K562 (cell line): ENCODE measurements around the gene SOCS6. TPM values are rescaled to one million over a fixed set of nuclear protein-coding genes. Genes with fewer than 3 reads are reported as not detected.

Experiments
- ATAC-seq: fragments of 200-7000 bp; cut with Tn5 transposase; 3 replicates; pipeline ENCODE4 v1.9.1; 2020; ENCODE audit warnings: moderate library complexity
- BruUV-seq: library from RNA; stranded (reverse); fragments of 400-500 nt; replicated peaks from 2 replicates; lab custom pipeline; 2021; lab: Mats Ljungman, UMichigan
- CTCF ChIA-PET: fragments of 300-600 bp; formaldehyde crosslinking; extraction: SDS; loops from one replicate; lab custom pipeline; 2021; ENCODE audit warnings: low intra/inter-chr PET ratio; lab: Yijun Ruan, JAX
- POLR2A ChIA-PET: fragments of 300-600, 350-650 bp; sonication (Branson Sonifier 250); formaldehyde crosslinking; extraction: SDS; loops from one replicate; lab custom pipeline; 2021; ENCODE audit warnings: antibody characterized with exemption, inconsistent platforms; lab: Yijun Ruan, JAX
- DNase-seq, 4 experiments: peaks; one replicate each; pipeline versions ENCODE4 v3.0.0 to v3.0.0-alpha.2; 2011 to 2018; ENCODE audit warnings: low spot score in 3 of 4, mixed read lengths in 3 of 4; ENCODE audit errors: extremely low read depth in 1 of 4
- FAIRE-seq: peaks from 2 replicates; lab custom pipeline; 2011; peaks lifted over from hg19 to GRCh38; lab: Jason Lieb, UNC
- H2AFZ ChIP-seq: 2 replicates; pipeline ENCODE4 v1.6.0; 2011; ENCODE audit warnings: low read depth, low read length, control low read depth, inconsistent platforms
- H3K27ac ChIP-seq: fragments of 200-600 bp; 3 replicates; pipeline ENCODE4 v1.8.0; 2011; ENCODE audit warnings: low read depth, mild to moderate bottlenecking, control low read depth, inconsistent platforms, low read length, moderate library complexity, mixed read lengths; ENCODE audit errors: extremely low read depth
- H3K27me3 ChIP-seq, 2 experiments: fragments of 300-600 bp in 1 of 2; 2 replicates in 1 of 2; 3 replicates in 1 of 2; pipeline versions ENCODE4 v1.6.0 to v1.8.0; 2011; ENCODE audit warnings: inconsistent platforms in 2 of 2, low read length in 2 of 2, mild to moderate bottlenecking in 1 of 2, mixed read lengths in 1 of 2, moderate library complexity in 1 of 2; ENCODE audit not compliant: control insufficient read depth in 2 of 2, insufficient read depth in 2 of 2
- H3K36me3 ChIP-seq: fragments of 300-600 bp; 3 replicates; pipeline ENCODE4 v1.8.0; 2011; ENCODE audit warnings: mild to moderate bottlenecking, low read length, inconsistent platforms; ENCODE audit not compliant: control insufficient read depth, insufficient read depth
- H3K4me1 ChIP-seq, 2 experiments: fragments of 200-600 bp in 1 of 2; replicated peaks in 1 of 2; 2 replicates in 1 of 2; 3 replicates in 1 of 2; pipeline versions ENCODE4 v1.5.1 to v1.8.0; 2011; ENCODE audit warnings: inconsistent platforms in 2 of 2, low read length in 2 of 2, mild to moderate bottlenecking in 1 of 2, mixed read lengths in 1 of 2, moderate library complexity in 1 of 2; ENCODE audit not compliant: control insufficient read depth in 2 of 2, insufficient read depth in 2 of 2
- H3K4me2 ChIP-seq: 2 replicates; pipeline ENCODE4 v1.6.1; 2011; ENCODE audit warnings: low read length, control low read depth, inconsistent platforms, mixed read lengths; ENCODE audit not compliant: insufficient read depth
- H3K4me3 ChIP-seq: fragments of 200-600 bp; sonication (generic), shearing (Covaris generic); 2 replicates; pipeline ENCODE4 v1.5.1; 2016; ENCODE audit warnings: control low read depth, inconsistent platforms
- H3K79me2 ChIP-seq: fragments of 200-600 bp; 3 replicates; pipeline ENCODE4 v1.8.0; 2011; ENCODE audit warnings: low read length, inconsistent platforms; ENCODE audit not compliant: control insufficient read depth, insufficient read depth
- H3K9ac ChIP-seq, 2 experiments: 2 replicates each; pipeline versions ENCODE4 v1.6.0 to v1.6.1; 2011; ENCODE audit warnings: low read depth in 2 of 2, low read length in 2 of 2, control low read depth in 1 of 2, inconsistent platforms in 1 of 2, mild to moderate bottlenecking in 1 of 2, mixed read lengths in 1 of 2; ENCODE audit not compliant: insufficient read depth in 1 of 2
- H3K9me1 ChIP-seq: one replicate; pipeline ENCODE4 v1.6.0; 2011; ENCODE audit warnings: inconsistent platforms, mild to moderate bottlenecking, low read length, moderate library complexity; ENCODE audit not compliant: control insufficient read depth, insufficient read depth
- H3K9me3 ChIP-seq: replicated peaks from 2 replicates; pipeline ENCODE4 v1.5.1; 2011; ENCODE audit warnings: low read depth, low read length, inconsistent platforms; ENCODE audit not compliant: control insufficient read depth, insufficient read depth
- H4K20me1 ChIP-seq: replicated peaks from 2 replicates; pipeline ENCODE4 v1.6.1; 2011; ENCODE audit warnings: low read length, inconsistent platforms, mixed read lengths; ENCODE audit not compliant: control insufficient read depth, insufficient read depth
- CEBPB ChIP-seq: fragments of 450-650 bp; IDR thresholded peaks from 2 replicates; pipeline ENCODE4 v1.6.1; 2016; ENCODE audit warnings: missing genetic modification characterization, missing compliant biosample characterization
- HMBOX1 ChIP-seq: sonication (generic); IDR thresholded peaks from 2 replicates; pipeline ENCODE4 v1.6.1; 2016
- ZBTB7A ChIP-seq: IDR thresholded peaks from 2 replicates; pipeline ENCODE4 v1.6.1; 2011; ENCODE audit warnings: low read depth, mild to moderate bottlenecking, low read length, moderate library complexity, borderline replicate concordance; ENCODE audit not compliant: control insufficient read depth
- ZNF23 ChIP-seq: fragments of 250-450 bp; sonication (Bioruptor Pico); IDR thresholded peaks from 2 replicates; pipeline ENCODE4 v1.4.0; 2020; ENCODE audit warnings: mild to moderate bottlenecking
- ZNF41 ChIP-seq: fragments of 250-450 bp; sonication (Bioruptor Pico); conservative IDR thresholded peaks from 2 replicates; pipeline ENCODE4 v1.4.0; 2020; ENCODE audit warnings: mild to moderate bottlenecking
- WGBS: fragments of 100-300 bp; shearing (Covaris generic); methylation state at CpG from one replicate; pipeline ENCODE4 v1.1.6; 2016; ENCODE audit warnings: low coverage, mixed read lengths; ENCODE audit not compliant: insufficient coverage; ENCODE audit errors: missing lambda C conversion rate; 5-methylcytosine and 5-hydroxymethylcytosine counted together
- in situ Hi-C: fragments of 300-500 bp; cut with MboI; formaldehyde crosslinking; loops from 4 replicates; pipeline ENCODE4 v1.15.0; 2018; ENCODE audit warnings: inconsistent platforms, mixed read lengths
- intact Hi-C: fragments of 100-400 bp; cut with micrococcal nuclease; formaldehyde crosslinking; loops from 2 replicates; pipeline ENCODE4 v1.14.2; 2022
- polyA plus RNA-seq, 8 experiments: library from polyadenylated mRNA; depleted of rRNA in 4 of 8; stranded (reverse) in 5 of 8; unstranded in 3 of 8; fragments of >200 nt; fragmentation: Nextera tagmentation in 2 of 8; fragmentation: Illumina TruSeq in 1 of 8; extraction: Ambion mirVana in 2 of 8; extraction: Trizol in 1 of 8; gene quantifications; 2 replicates each; pipeline versions ENCODE4 v1.2.1 to v1.2.3, GENCODE V29; 2011 to 2014; ENCODE audit warnings: inconsistent platforms in 1 of 8, missing spikeins in 1 of 8
- total RNA-seq, 7 experiments: library from RNA; depleted of rRNA in 6 of 7; stranded (reverse); fragments of >200 nt in 6 of 7; fragmentation: Illumina TruSeq in 2 of 7; extraction: Trizol in 2 of 7; gene quantifications; 2 replicates each; pipeline versions ENCODE4 v1.2.1 to v1.2.3, GENCODE V29; 2011 to 2021; ENCODE audit warnings: low replicate concordance in 1 of 7

The SOCS6 gene
- total and polyA plus RNA-seq, 9 of the 15 experiments (the other 6 are each of a cell fraction or from before 2014, with no cell fraction given) = 2.5 to 7.1 (median 5.6) TPM

- intact Hi-C loops = loop anchor here (10.0 kb wide), 1 partner anchor 74 kb away; no protein-coding TSS in a partner anchor
- Histone ChIP-seq H2AFZ (no peak overlapping the region), H3K9me3 (no peaks in the 10 kb centered on the region), H3K9me1 (no peaks in the 10 kb centered on the region), H3K27ac (peak overlapping the region; percentile 70; the same call in 1 of the 3 replicates), H3K9ac (peak overlapping the region; percentile 69 to 82; a peak in 3 of 4 replicates), H3K36me3 (no peaks in the 10 kb centered on the region; the same call in 2 of the 3 replicates), H4K20me1 (peaks cover 8% of the 10 kb centered on the region), H3K79me2 (peaks cover 61% of the 10 kb centered on the region), H3K4me2 (peak overlapping the region; percentile 81), H3K4me1 (peaks cover 15 to 28% of the 10 kb centered on the region in 2 experiments; a peak in 4 of 5 replicates), H3K4me3 (peak overlapping the region; percentile 58), H3K27me3 (no peaks in the 10 kb centered on the region)
- ChIA-PET CTCF (no interaction called here), POLR2A (no interaction called here)
- FAIRE-seq = no peak
- in situ Hi-C loops = no loop called here
- peak; percentile 4; the same call in 2 of the 3 replicates for ATAC-seq
- peak in 1 of 4 experiments; percentile 38 for DNase-seq
- no peak for TF ChIP-seq ZNF41 (CRISPR knock-in tag)
- TF ChIP-seq HMBOX1 = no peak
- peak; percentile 37 for TF ChIP-seq CEBPB (tag)
- 0 out of 2 replicates have a peak, but pooled peaks have one; percentile 25 for TF ChIP-seq ZBTB7A
- TF ChIP-seq ZNF23 (CRISPR knock-in tag) = no peak
- 7% methylated on average over 11 of the region's 11 CpGs for WGBS
- no TSS peak for BruUV-seq
Observed at GRCh38 chr18:70290482-70291294, 1.8 kb downstream of the SOCS6 start.
